CD8-positive, alpha-beta memory T cell (primary cell): ENCODE measurements around the gene SOWAHA. TPM values are rescaled to one million over a fixed set of nuclear protein-coding genes. Genes with fewer than 3 reads are reported as not detected.

Experiments
- polyA plus RNA-seq: library from polyadenylated mRNA; unstranded; fragments of 300-500 nt; fragmentation: Illumina TruSeq; gene quantifications from one replicate; pipeline ENCODE4 v1.2.3, GENCODE V29; 2021
- total RNA-seq, 2 experiments: library from RNA; stranded (reverse); gene quantifications; one replicate each; pipeline ENCODE4 v1.2.3, GENCODE V29; 2021

Gene SOWAHA
- total and polyA plus RNA-seq, 3 experiments from 2014 or later = 0.07 TPM; not detected in 2

Other genes with a start within 250 kb of the SOWAHA start
- gene IL13, start 155.1 kb upstream of the SOWAHA start, total RNA-seq = 10 to 100 TPM; 65.3 to 69.0 TPM
- gene IL13, start 155.1 kb upstream of the SOWAHA start, polyA plus RNA-seq = not detected
- 1 to 10 TPM; 6.4 to 6.8 TPM for gene IL4, start 139.3 kb upstream of the SOWAHA start, total RNA-seq
- not detected for gene IL4, start 139.3 kb upstream of the SOWAHA start, polyA plus RNA-seq
- 10 to 100 TPM; 21.1 to 23.3 TPM for gene KIF3A, start 75.8 kb upstream of the SOWAHA start, total RNA-seq
- gene KIF3A, start 75.8 kb upstream of the SOWAHA start, polyA plus RNA-seq = 15.9 TPM
- 1 to 10 TPM; 8.8 to 9.1 TPM for gene CCNI2, start 65.9 kb upstream of the SOWAHA start, total RNA-seq
- gene CCNI2, start 65.9 kb upstream of the SOWAHA start, polyA plus RNA-seq = 3.4 TPM
- 10 to 100 TPM; 34.5 to 38.1 TPM for gene SEPTIN8, start 36.1 kb upstream of the SOWAHA start, total RNA-seq
- 2.8 TPM for gene SEPTIN8, start 36.1 kb upstream of the SOWAHA start, polyA plus RNA-seq
- 1 to 10 TPM; 1.6 to 2.0 TPM for gene SHROOM1, start 17.3 kb downstream of the SOWAHA start, total RNA-seq
- not detected for gene SHROOM1, start 17.3 kb downstream of the SOWAHA start, polyA plus RNA-seq
- under 1 TPM; 0.29 to 0.68 TPM for gene GDF9, start 53.2 kb downstream of the SOWAHA start, total RNA-seq
- not detected for gene GDF9, start 53.2 kb downstream of the SOWAHA start, polyA plus RNA-seq
- gene UQCRQ, start 53.3 kb downstream of the SOWAHA start, total RNA-seq = 100 to 1,000 TPM; 595 to 615 TPM
- gene UQCRQ, start 53.3 kb downstream of the SOWAHA start, polyA plus RNA-seq = 663 TPM
- gene LEAP2, start 60.4 kb downstream of the SOWAHA start, total RNA-seq = 1 to 10 TPM; 2.7 to 3.6 TPM
- gene LEAP2, start 60.4 kb downstream of the SOWAHA start, polyA plus RNA-seq = 0.93 TPM
- 10 to 100 TPM; 26.3 to 28.8 TPM for gene AFF4, start 150.3 kb downstream of the SOWAHA start, total RNA-seq
- 17.5 TPM for gene AFF4, start 150.3 kb downstream of the SOWAHA start, polyA plus RNA-seq
- 10 to 100 TPM; 31.8 to 35.0 TPM for gene ZCCHC10, start 213.2 kb downstream of the SOWAHA start, total RNA-seq
- 40.0 TPM for gene ZCCHC10, start 213.2 kb downstream of the SOWAHA start, polyA plus RNA-seq
- gene HSPA4, start 238.7 kb downstream of the SOWAHA start, total RNA-seq = 100 to 1,000 TPM; 236 to 244 TPM
- 39.8 TPM for gene HSPA4, start 238.7 kb downstream of the SOWAHA start, polyA plus RNA-seq